Activated CD4-positive, alpha-beta T cell treated with anti-CD3 and anti-CD28 coated beads, Interleukin-2, amount 50 U/mL, for 16 hours (primary cell): ENCODE measurements around the gene ROM1.
A peak's percentile ranks its signal among the peaks of the same experiment; 100 is the strongest.
"Not testable (repeated sequence)": the region's sequence is repeated elsewhere in the genome, so short reads cannot be mapped to it uniquely, and the experiment has no call there.

ENCODE experiments used
- DNase-seq: peaks from one replicate; pipeline ENCODE4 v3.0.0-alpha.2; 2020

Gene ROM1

GRCh38 chr11:62612366-62613290 is at the start of gene ROM1, which contains the start of gene EML3:
TSS of gene ROM1 (plus strand) at chr11:62613257. CDS start at chr11:62613282, 25 bp downstream.
TSS of gene EML3 (minus strand) at chr11:62612775. CDS start at chr11:62612457, 318 bp downstream.
- peak; percentile 90 for DNase-seq

DNA sequence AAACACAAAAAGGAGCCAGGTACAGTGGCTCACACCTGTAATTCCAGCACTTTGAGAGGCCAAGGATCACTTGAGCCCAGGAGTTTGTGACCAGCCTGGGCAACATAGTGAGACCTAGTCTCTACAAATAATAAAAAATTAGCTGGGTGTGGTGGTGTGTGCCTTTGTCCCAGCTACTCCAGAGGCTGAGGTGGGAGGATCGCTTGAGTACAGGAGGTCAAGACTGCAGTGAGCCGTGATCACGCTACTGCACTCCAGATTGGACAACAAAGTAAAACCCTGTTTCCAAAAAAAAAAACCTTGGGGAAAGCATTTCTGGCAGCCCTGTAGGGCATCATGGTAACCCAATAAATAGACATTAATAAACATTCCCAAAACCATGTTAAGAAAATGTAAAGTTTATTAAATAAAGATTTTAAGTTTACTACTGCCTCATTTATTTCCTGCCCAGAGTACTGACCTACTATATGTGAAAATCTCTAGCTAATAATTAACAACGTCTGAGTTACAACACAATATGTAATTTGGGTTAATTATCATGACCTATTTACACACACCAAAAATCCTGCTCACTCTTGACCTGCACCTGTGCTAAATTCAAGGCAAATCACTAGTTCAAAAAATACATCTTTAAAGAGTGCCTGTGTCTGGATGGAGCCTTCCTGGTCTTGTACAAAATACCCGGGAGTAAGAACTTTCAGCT is 47.8 kb upstream of the ROM1 start:
- DNase-seq = no peak

DNA sequence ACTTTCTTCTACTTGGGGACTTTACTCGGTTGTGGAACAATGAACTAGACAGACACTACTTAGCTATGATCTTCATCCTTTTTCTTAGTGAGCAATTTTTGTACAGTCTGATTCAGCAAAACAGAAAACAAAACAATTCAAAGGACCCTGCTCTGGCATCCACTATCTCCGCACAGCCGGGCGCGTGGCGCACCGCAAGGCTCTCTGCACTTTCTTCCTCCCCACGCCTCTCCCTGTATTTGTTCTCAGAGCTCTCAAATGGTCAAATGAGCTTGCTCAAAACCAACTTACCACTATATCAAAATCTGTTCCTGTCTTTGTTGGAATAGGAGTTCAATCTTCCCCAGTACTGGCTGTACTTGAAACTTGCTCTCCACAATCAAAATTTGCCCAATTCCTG is 46.8 kb upstream of the ROM1 start:
- DNase-seq = no peak

DNA sequence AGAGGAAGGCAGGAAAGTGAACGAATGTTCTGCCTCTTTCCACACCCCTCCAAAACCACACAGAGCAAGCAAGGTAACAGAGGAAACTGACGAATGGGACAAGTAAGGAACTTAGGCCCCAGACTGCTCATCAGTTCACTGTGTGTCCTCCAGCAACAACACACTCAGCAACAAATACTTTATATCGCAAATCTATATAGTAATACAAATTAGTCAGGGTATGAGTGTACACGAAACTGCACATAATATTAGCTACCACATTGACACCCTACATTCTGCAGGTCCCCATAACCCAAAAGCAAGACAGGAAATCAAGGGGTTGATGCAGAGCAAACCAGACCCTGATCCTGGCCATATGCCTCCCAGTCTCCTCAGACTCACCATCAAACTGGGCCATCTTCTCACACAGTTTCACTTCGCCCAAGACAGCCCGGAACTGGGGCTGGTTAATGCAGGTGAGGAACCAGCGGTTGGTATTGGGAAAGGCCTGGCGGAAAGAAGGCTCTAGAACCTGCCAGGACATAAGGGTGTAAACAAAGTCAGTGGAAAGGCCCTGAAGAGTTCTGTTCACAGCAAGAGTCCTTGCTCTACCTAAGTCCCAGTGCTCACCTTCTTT is 45.9 kb upstream of the ROM1 start:
- DNase-seq = no peak

DNA sequence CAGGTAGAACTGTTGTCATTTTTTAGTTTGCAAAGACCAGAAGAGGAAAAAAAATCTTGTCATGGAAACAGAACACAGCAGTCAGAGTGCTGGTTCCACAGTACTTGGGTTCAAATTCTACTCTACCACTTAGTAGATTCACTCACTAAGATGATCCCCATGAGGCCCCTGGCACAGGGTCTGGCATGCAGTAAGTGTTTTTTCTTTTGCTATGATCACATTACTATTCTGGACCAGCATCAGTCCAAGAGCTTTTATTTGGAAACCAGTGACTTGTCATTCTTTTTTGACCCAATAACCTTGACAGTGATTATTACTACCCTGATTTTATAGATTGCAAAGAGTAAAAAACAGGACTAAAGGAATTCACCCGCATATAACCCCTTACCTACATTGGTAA is 43.4 kb upstream of the ROM1 start:
- no peak for DNase-seq

DNA sequence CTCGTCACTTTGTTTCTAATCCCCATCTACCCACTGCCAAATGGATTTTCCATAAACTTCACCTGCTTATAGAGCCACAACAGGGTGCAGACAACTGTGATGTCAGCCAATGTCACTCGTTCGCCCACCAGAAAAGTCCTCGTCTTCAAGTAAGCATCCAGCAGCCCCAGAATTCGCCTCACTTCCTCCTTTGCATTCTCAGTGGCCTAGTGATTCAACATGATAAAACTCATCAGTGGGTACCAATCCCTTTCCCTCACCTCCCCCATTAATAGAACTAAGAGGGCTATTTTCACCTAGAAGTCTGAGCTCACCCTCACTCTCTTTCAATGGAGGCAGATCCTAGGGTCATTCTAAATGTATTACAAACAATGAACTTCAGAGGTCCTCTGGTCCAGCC is 42.2 kb upstream of the ROM1 start:
- not testable (repeated sequence) for DNase-seq

DNA sequence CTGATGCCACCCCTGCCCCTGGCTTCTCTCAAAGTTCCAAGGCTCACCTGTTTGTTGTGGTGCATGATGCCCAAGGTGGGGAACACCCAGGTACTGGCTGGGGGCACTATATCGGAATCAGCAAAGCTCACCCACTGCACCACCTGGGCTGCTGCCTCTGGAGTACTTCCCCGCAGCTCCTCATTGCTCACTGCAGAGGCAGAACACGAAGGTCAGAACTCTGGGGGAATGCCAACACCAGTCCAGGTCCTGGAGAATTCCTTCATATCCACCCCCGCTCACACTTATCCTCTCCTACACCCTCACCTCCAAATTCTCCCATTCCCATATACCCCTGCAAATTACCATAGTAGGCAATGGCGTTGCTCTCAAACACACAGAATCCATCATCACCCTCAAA is 41.6 kb upstream of the ROM1 start:
- not testable (repeated sequence) for DNase-seq

GRCh38 chr11:62572431-62572830 is 40.6 kb upstream of the ROM1 start:
- no peak for DNase-seq

- peak; percentile 32 for DNase-seq
Measured at GRCh38 chr11:62573006-62573591, 40.0 kb upstream of the ROM1 start.

GRCh38 chr11:62573592-62574362 is 39.3 kb upstream of the ROM1 start, which contains the start of gene EEF1G:
TSS of gene EEF1G (minus strand) at chr11:62573891. CDS start at chr11:62573842, 49 bp downstream.
- peak; percentile 100 for DNase-seq

GRCh38 chr11:62574363-62575071 is 38.5 kb upstream of the ROM1 start:
- DNase-seq = no peak

DNA sequence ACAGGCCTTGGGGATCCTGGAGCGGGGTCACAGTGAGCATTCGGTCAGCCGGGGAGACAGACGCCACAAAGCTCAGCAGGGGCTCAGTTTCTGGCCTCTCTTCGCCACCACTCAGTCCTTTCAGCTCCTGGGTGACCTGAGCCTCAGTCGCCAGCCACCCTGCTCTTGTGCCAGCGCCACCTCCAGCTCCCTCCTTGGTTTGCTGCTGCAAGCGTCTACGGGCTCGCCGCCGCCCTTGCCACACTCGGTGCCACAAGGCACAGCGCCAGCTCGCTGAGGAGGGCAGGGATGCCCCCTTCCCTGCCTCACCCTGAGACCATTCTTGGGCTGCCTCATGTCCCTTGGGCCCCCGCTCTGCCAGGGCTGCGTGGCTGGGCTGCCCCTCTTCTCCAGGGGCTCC is 37.9 kb upstream of the ROM1 start:
- DNase-seq = no peak

GRCh38 chr11:62575837-62576236 is 37.2 kb upstream of the ROM1 start:
- no peak for DNase-seq

GRCh38 chr11:62577046-62577714 is 35.9 kb upstream of the ROM1 start:
- DNase-seq = no peak

DNA sequence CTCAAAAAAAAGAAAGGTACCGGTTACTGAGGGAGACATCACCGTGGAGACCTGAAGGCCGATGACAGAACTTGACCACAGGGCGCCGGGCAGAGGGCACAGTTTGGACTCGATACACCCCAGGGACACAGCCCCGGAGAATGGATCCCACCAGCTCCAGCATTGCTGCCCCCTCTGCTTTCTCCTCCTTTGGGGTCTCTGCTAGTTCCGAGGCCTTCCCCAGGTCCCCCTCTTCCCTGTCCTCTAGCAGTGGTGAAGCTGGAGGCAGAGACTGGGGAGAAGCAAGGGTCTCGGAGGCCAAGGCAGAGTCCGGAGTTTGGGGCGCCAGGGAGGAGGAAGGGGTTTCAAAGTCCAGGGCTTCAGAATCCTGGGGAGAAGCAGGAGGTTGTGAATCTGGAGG is 34.5 kb upstream of the ROM1 start:
- no peak for DNase-seq

DNA sequence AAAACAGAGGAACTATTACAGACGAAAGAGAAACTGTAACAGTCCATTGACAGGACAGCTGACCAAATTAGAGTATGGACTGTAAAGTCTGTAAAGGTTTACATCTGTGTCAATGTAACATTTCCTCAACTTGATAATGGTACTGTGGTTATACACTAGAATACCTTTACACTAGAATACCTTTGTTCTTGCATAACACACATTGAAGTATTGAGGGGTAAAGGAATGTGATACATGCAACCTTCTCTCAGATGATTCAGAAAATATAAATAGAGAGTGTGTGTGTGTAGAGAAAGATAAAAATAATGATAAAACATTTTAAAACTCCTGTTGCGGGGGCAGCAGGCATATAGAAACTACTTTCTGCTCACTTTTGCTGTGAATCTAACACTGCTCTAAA is 33.8 kb upstream of the ROM1 start:
- no peak for DNase-seq

GRCh38 chr11:62580959-62581715 is 31.9 kb upstream of the ROM1 start:
- DNase-seq = no peak

- not testable (repeated sequence) for DNase-seq
Measured at GRCh38 chr11:62581735-62582134, 31.3 kb upstream of the ROM1 start.

GRCh38 chr11:62585356-62585755 is 27.7 kb upstream of the ROM1 start:
- DNase-seq = not testable (repeated sequence)
